NT2/D1 (cell line): Measurements from ENCODE around the gene RELT.

ENCODE experiments used
- SUZ12 ChIP-seq: IDR thresholded peaks from 2 replicates; pipeline ENCODE4 v1.6.1; 2011; ENCODE audit not compliant: insufficient read length, insufficient read depth; ENCODE audit errors: extremely low read depth
- YY1 ChIP-seq: IDR thresholded peaks from 2 replicates; pipeline ENCODE4 v1.6.1; 2011; ENCODE audit not compliant: insufficient read length, insufficient read depth

GRCh38 chr11:73333173-73333572, 43.0 kb upstream of the RELT start:
- TF ChIP-seq SUZ12, result no peak
- TF ChIP-seq YY1, result no peak
